DOHH2 (cell line): ENCODE results near the gene DIP2B.

ENCODE experiments used
- H3F3A ChIP-seq: fragments of 200-600 bp; sonication (generic), shearing (Covaris generic); 2 replicates; pipeline ENCODE4 v1.6.0; 2016; ENCODE audit warnings: antibody characterized with exemption, mild to moderate bottlenecking; ENCODE audit not compliant: control insufficient read depth, insufficient read depth
- H3K27ac ChIP-seq: fragments of 200-600 bp; sonication (generic); 2 replicates; pipeline ENCODE4 v1.5.1; 2014; ENCODE audit warnings: low read depth, mild to moderate bottlenecking, low read length, moderate library complexity
- H3K27me3 ChIP-seq: fragments of 200-600 bp; sonication (generic); 2 replicates; pipeline ENCODE4 v1.6.1; 2014; ENCODE audit warnings: mild to moderate bottlenecking, low read length, mixed read lengths; ENCODE audit not compliant: control insufficient read depth
- H3K36me3 ChIP-seq: fragments of 200-600 bp; sonication (generic); 2 replicates; pipeline ENCODE4 v1.6.1; 2014; ENCODE audit warnings: mild to moderate bottlenecking, low read length, moderate library complexity, mixed read lengths; ENCODE audit not compliant: control insufficient read depth
- H3K4me1 ChIP-seq: fragments of 200-600 bp; sonication (generic); 2 replicates; pipeline ENCODE4 v1.6.1; 2014; ENCODE audit warnings: mild to moderate bottlenecking, low read length, mixed read lengths; ENCODE audit not compliant: control insufficient read depth
- H3K4me2 ChIP-seq: fragments of 200-600 bp; sonication (generic); 2 replicates; pipeline ENCODE4 v1.6.0; 2014; ENCODE audit warnings: mild to moderate bottlenecking, low read length, moderate library complexity
- H3K4me3 ChIP-seq: fragments of 200-600 bp; sonication (generic); 2 replicates; pipeline ENCODE4 v1.5.1; 2014; ENCODE audit warnings: mild to moderate bottlenecking, low read length, mixed read lengths
- H3K79me2 ChIP-seq: fragments of 200-600 bp; sonication (generic); 2 replicates; pipeline ENCODE4 v1.6.1; 2014; ENCODE audit warnings: mild to moderate bottlenecking, low read length, mixed read lengths; ENCODE audit not compliant: control insufficient read depth
- H3K9me2 ChIP-seq: fragments of 200-600 bp; sonication (generic); replicated peaks from 2 replicates; pipeline ENCODE4 v1.6.1; 2014; ENCODE audit warnings: mild to moderate bottlenecking, low read length, mixed read lengths; ENCODE audit not compliant: control insufficient read depth
- H3K9me3 ChIP-seq: fragments of 200-600 bp; sonication (generic); 2 replicates; pipeline ENCODE4 v1.6.1; 2014; ENCODE audit warnings: antibody characterized with exemption, low read length, mixed read lengths; ENCODE audit not compliant: control insufficient read depth, insufficient read depth
- H4K20me1 ChIP-seq: fragments of 200-600 bp; sonication (generic); 2 replicates; pipeline ENCODE4 v1.6.0; 2014; ENCODE audit warnings: low read depth, mild to moderate bottlenecking, antibody characterized with exemption, low read length, moderate library complexity; ENCODE audit not compliant: control insufficient read depth, insufficient read depth
- EZH2phosphoT487 ChIP-seq: fragments of 200-600 bp; sonication (generic); IDR thresholded peaks from 2 replicates; pipeline ENCODE4 v1.6.1; 2017; ENCODE audit warnings: borderline replicate concordance, mild to moderate bottlenecking, antibody characterized with exemption, low read length, moderate library complexity, mixed read lengths
- TF ChIP-seq, protein P1 (sequence below): fragments of 200-600 bp; sonication (generic); IDR thresholded peaks from one replicate; pipeline ENCODE4 v1.5.1; 2014; ENCODE audit warnings: antibody characterized with exemption, mild to moderate bottlenecking, low read depth, low read length; ENCODE audit not compliant: poor library complexity, severe bottlenecking

Gene DIP2B

GRCh38 chr12:50750366-50750765 lies 245.6 kb downstream of the DIP2B start:
- H3K9me3 ChIP-seq: no peaks in the 10 kb centered on the region
- no peaks in the 10 kb centered on the region for H3K27me3 ChIP-seq
- no peak for TF ChIP-seq EZH2phosphoT487
- TF ChIP-seq, protein P1, sequence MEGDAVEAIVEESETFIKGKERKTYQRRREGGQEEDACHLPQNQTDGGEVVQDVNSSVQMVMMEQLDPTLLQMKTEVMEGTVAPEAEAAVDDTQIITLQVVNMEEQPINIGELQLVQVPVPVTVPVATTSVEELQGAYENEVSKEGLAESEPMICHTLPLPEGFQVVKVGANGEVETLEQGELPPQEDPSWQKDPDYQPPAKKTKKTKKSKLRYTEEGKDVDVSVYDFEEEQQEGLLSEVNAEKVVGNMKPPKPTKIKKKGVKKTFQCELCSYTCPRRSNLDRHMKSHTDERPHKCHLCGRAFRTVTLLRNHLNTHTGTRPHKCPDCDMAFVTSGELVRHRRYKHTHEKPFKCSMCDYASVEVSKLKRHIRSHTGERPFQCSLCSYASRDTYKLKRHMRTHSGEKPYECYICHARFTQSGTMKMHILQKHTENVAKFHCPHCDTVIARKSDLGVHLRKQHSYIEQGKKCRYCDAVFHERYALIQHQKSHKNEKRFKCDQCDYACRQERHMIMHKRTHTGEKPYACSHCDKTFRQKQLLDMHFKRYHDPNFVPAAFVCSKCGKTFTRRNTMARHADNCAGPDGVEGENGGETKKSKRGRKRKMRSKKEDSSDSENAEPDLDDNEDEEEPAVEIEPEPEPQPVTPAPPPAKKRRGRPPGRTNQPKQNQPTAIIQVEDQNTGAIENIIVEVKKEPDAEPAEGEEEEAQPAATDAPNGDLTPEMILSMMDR: no peak
- no peak overlapping the region for H3K4me3 ChIP-seq
- peaks cover 5% of the 10 kb centered on the region; the same call in 1 of the 2 replicates for H3F3A ChIP-seq
- H3K4me2 ChIP-seq: no peak overlapping the region
- H3K9me2 ChIP-seq: no peaks in the 10 kb centered on the region
- no peaks in the 10 kb centered on the region for H3K79me2 ChIP-seq
- H3K27ac ChIP-seq: no peak overlapping the region
- H4K20me1 ChIP-seq: no peaks in the 10 kb centered on the region
- H3K4me1 ChIP-seq: no peaks in the 10 kb centered on the region
- peaks cover 7% of the 10 kb centered on the region; the same call in 1 of the 2 replicates for H3K36me3 ChIP-seq

GRCh38 chr12:50751948-50752721 lies 247.3 kb downstream of the DIP2B start:
- H3K9me3 ChIP-seq: no peaks in the 10 kb centered on the region
- H3K36me3 ChIP-seq: 0 out of 2 replicates have a peak, but pooled peaks cover 3% of the 10 kb centered on the region
- no peak overlapping the region for H3K27ac ChIP-seq
- H3K4me2 ChIP-seq: no peak overlapping the region
- H4K20me1 ChIP-seq: no peaks in the 10 kb centered on the region
- H3K27me3 ChIP-seq: no peaks in the 10 kb centered on the region
- no peak overlapping the region for H3K4me3 ChIP-seq
- no peaks in the 10 kb centered on the region for H3K79me2 ChIP-seq
- H3K9me2 ChIP-seq: no peaks in the 10 kb centered on the region
- TF ChIP-seq EZH2phosphoT487: no peak
- TF ChIP-seq, protein P1: no peak
- peaks cover 5% of the 10 kb centered on the region; the same call in 1 of the 2 replicates for H3F3A ChIP-seq
- no peaks in the 10 kb centered on the region for H3K4me1 ChIP-seq

- Histone ChIP-seq H3K4me3 (no peak overlapping the region), H3K36me3 (no peaks in the 10 kb centered on the region), H4K20me1 (no peaks in the 10 kb centered on the region), H3K4me2 (no peak overlapping the region), H3K27ac (no peak overlapping the region), H3F3A (peaks cover 5% of the 10 kb centered on the region; the same call in 1 of the 2 replicates), H3K79me2 (no peaks in the 10 kb centered on the region), H3K9me2 (no peaks in the 10 kb centered on the region), H3K27me3 (no peaks in the 10 kb centered on the region), H3K9me3 (no peaks in the 10 kb centered on the region), H3K4me1 (no peaks in the 10 kb centered on the region)
- TF ChIP-seq EZH2phosphoT487: no peak
- TF ChIP-seq, protein P1: no peak
Measured at GRCh38 chr12:50753232-50753769, 248.5 kb downstream of the DIP2B start.
